Cerebellar nuclear complex (tissue), 1 donor: ENCODE measurements around the gene RASGEF1C.

Experiments
- DNase-seq, 2 experiments: peaks; one replicate each; lab custom pipeline; 2025; lab: John Stamatoyannopoulos, UW

Gene RASGEF1C

GRCh38 chr5:180159756-180160155 is 49.3 kb downstream of the RASGEF1C start:
- peak in 1 of 2 experiments; percentile 46 for DNase-seq

- no peak for DNase-seq
Measured at GRCh38 chr5:180157866-180158265, 51.1 kb downstream of the RASGEF1C start.

GRCh38 chr5:180156141-180156540 is 52.9 kb downstream of the RASGEF1C start:
- DNase-seq: no peak

GRCh38 chr5:180155365-180155926 is 53.6 kb downstream of the RASGEF1C start:
- DNase-seq: peak; percentile 97 to 98

- DNase-seq: peak in 1 of 2 experiments; percentile 66
Measured at GRCh38 chr5:180154821-180155364, 54.1 kb downstream of the RASGEF1C start.

- DNase-seq: no peak
Measured at GRCh38 chr5:180153991-180154390, 55.0 kb downstream of the RASGEF1C start.

- DNase-seq: no peak
Measured at GRCh38 chr5:180153099-180153498, 55.9 kb downstream of the RASGEF1C start.

- no peak for DNase-seq
Measured at GRCh38 chr5:180143656-180144364, 65.2 kb downstream of the RASGEF1C start.

- DNase-seq: peak in 1 of 2 experiments; percentile 55
Measured at GRCh38 chr5:180142824-180143610, 66.0 kb downstream of the RASGEF1C start.

GRCh38 chr5:180142021-180142765 is 66.8 kb downstream of the RASGEF1C start:
- DNase-seq: peak in 1 of 2 experiments; percentile 47

- DNase-seq: no peak
Measured at GRCh38 chr5:180141068-180141660, 67.8 kb downstream of the RASGEF1C start.

- no peak for DNase-seq
Measured at GRCh38 chr5:180140571-180140970, 68.4 kb downstream of the RASGEF1C start.

GRCh38 chr5:180140079-180140554 is 68.9 kb downstream of the RASGEF1C start:
- DNase-seq: no peak

- no peak for DNase-seq
Measured at GRCh38 chr5:180139731-180140055, 69.3 kb downstream of the RASGEF1C start.

- no peak for DNase-seq
Measured at GRCh38 chr5:180138976-180139730, 69.9 kb downstream of the RASGEF1C start.

- DNase-seq: no peak
Measured at GRCh38 chr5:180138214-180138975, 70.6 kb downstream of the RASGEF1C start.

GRCh38 chr5:180137401-180138213 is 71.4 kb downstream of the RASGEF1C start:
- DNase-seq: no peak

- no peak for DNase-seq
Measured at GRCh38 chr5:180136630-180137381, 72.2 kb downstream of the RASGEF1C start.
